H7 (cell line): ENCODE results near the gene KIF7. TPM values are rescaled to one million over a fixed set of nuclear protein-coding genes. Genes with fewer than 3 reads are reported as not detected.
"Not testable (repeated sequence)": the region's sequence is repeated elsewhere in the genome, so short reads cannot be mapped to it uniquely, and the experiment has no call there.

Experiments used
- DNase-seq: peaks from one replicate; pipeline ENCODE4 v3.0.0; 2012
- H3K27me3 ChIP-seq: 2 replicates; pipeline ENCODE4 v1.6.0; 2011; ENCODE audit warnings: mild to moderate bottlenecking, low read length; ENCODE audit not compliant: control insufficient read depth, insufficient read depth
- H3K36me3 ChIP-seq: replicated peaks from 2 replicates; pipeline ENCODE4 v1.5.1; 2011; ENCODE audit warnings: low read length; ENCODE audit not compliant: control insufficient read depth, insufficient read depth
- H3K4me3 ChIP-seq: 2 replicates; pipeline ENCODE4 v1.5.1; 2011; ENCODE audit warnings: low read depth, mild to moderate bottlenecking, control low read depth, low read length, moderate library complexity; ENCODE audit not compliant: insufficient read depth
- total RNA-seq: library from RNA; depleted of rRNA; stranded (reverse); fragments of >200 nt; shearing (Covaris generic); gene quantifications from 2 replicates; pipeline ENCODE4 v1.2.3, GENCODE V29; 2014; rRNA removed

Gene KIF7
- 7.8 and 9.0 TPM in 2 replicates for total RNA-seq

GRCh38 chr15:89654847-89655805 is at the start of gene KIF7:
KIF7 (minus strand) TSS chr15:89655467; CDS start chr15:89652930, 2,537 bp downstream.
- peak within 1 kb of the TSS; percentile 96 for H3K4me3 ChIP-seq
- peaks cover 3% of the 10 kb centered on the region; the same call in 1 of the 2 replicates for H3K27me3 ChIP-seq
- peak; percentile 100 for DNase-seq
- H3K36me3 ChIP-seq: no peaks in the 10 kb centered on the region

- no peaks in the 10 kb centered on the region for H3K27me3 ChIP-seq
- DNase-seq: no peak
- H3K4me3 ChIP-seq: no peak overlapping the region
- no peaks in the 10 kb centered on the region for H3K36me3 ChIP-seq
These were observed 49.1 kb upstream of the KIF7 start for GRCh38 chr15:89704411-89704810.

- Histone ChIP-seq H3K36me3 (no peaks in the 10 kb centered on the region), H3K4me3 (no peak overlapping the region), H3K27me3 (no peaks in the 10 kb centered on the region; the same call in 1 of the 2 replicates)
- DNase-seq: no peak
These were observed 39.9 kb upstream of the KIF7 start for GRCh38 chr15:89695198-89695597.

GRCh38 chr15:89693696-89694095 is 38.4 kb upstream of the KIF7 start:
- no peaks in the 10 kb centered on the region; the same call in 1 of the 2 replicates for H3K27me3 ChIP-seq

GRCh38 chr15:89693091-89693490 is 37.8 kb upstream of the KIF7 start:
- no peaks in the 10 kb centered on the region for H3K36me3 ChIP-seq
- DNase-seq: no peak
- no peaks in the 10 kb centered on the region; the same call in 1 of the 2 replicates for H3K27me3 ChIP-seq
- no peak overlapping the region for H3K4me3 ChIP-seq

More at GRCh38 chr15:89693696-89694095, 38.4 kb upstream of the KIF7 start:
- Histone ChIP-seq H3K36me3 (no peaks in the 10 kb centered on the region), H3K4me3 (no peak overlapping the region)
- no peak for DNase-seq

GRCh38 chr15:89690276-89691218 is 35.3 kb upstream of the KIF7 start, which contains the start of the genes PEX11A and WDR93:
PEX11A (minus strand) TSS chr15:89690754; CDS start chr15:89690632, 122 bp downstream.
WDR93 (plus strand) TSS chr15:89690811; CDS start chr15:89701747, 10,936 bp downstream.
- Histone ChIP-seq H3K27me3 (no peaks in the 10 kb centered on the region; the same call in 1 of the 2 replicates), H3K36me3 (no peaks in the 10 kb centered on the region), H3K4me3 (peak within 1 kb of the TSS; percentile 73)
- peak; percentile 93 for DNase-seq

- peak overlapping the region; percentile 73 for H3K4me3 ChIP-seq
- not testable (repeated sequence) for DNase-seq, H3K27me3 ChIP-seq, H3K36me3 ChIP-seq
These were observed 34.6 kb upstream of the KIF7 start for GRCh38 chr15:89689930-89690275.

- no peaks in the 10 kb centered on the region; the same call in 1 of the 2 replicates for H3K27me3 ChIP-seq
- no peak overlapping the region for H3K4me3 ChIP-seq
- no peak for DNase-seq
- no peaks in the 10 kb centered on the region for H3K36me3 ChIP-seq
These were observed 31.3 kb upstream of the KIF7 start for GRCh38 chr15:89686522-89686921.

GRCh38 chr15:89685995-89686394 is 30.7 kb upstream of the KIF7 start:
- no peak for DNase-seq
- no peaks in the 10 kb centered on the region; the same call in 1 of the 2 replicates for H3K27me3 ChIP-seq

GRCh38 chr15:89681146-89681545 is 25.9 kb upstream of the KIF7 start:
- DNase-seq: no peak
- no peaks in the 10 kb centered on the region; the same call in 1 of the 2 replicates for H3K27me3 ChIP-seq
- no peaks in the 10 kb centered on the region for H3K36me3 ChIP-seq
- H3K4me3 ChIP-seq: no peak overlapping the region

More at GRCh38 chr15:89685995-89686394, 30.7 kb upstream of the KIF7 start:
- Histone ChIP-seq H3K36me3 (no peaks in the 10 kb centered on the region), H3K4me3 (no peak overlapping the region)

GRCh38 chr15:89680282-89680873 is 25.1 kb upstream of the KIF7 start:
- no peak for DNase-seq
- Histone ChIP-seq H3K27me3 (no peaks in the 10 kb centered on the region; the same call in 1 of the 2 replicates), H3K36me3 (no peaks in the 10 kb centered on the region), H3K4me3 (no peak overlapping the region)

- DNase-seq: no peak
- Histone ChIP-seq H3K36me3 (no peaks in the 10 kb centered on the region), H3K4me3 (no peak within 1 kb of the TSS), H3K27me3 (no peaks in the 10 kb centered on the region; the same call in 1 of the 2 replicates)
These were observed 23.9 kb upstream of the KIF7 start, which contains the start of gene PLIN1 for GRCh38 chr15:89679212-89679611. PLIN1 (minus strand) TSS chr15:89679367; CDS start chr15:89677489, 1,878 bp downstream.

- Histone ChIP-seq H3K36me3 (no peaks in the 10 kb centered on the region), H3K4me3 (no peak overlapping the region), H3K27me3 (no peaks in the 10 kb centered on the region; the same call in 1 of the 2 replicates)
- DNase-seq: no peak
These were observed 22.1 kb upstream of the KIF7 start for GRCh38 chr15:89677381-89677780.
